ENCODE measurements around the gene NAA80. TPM values are rescaled to one million over a fixed set of nuclear protein-coding genes. Genes with fewer than 3 reads are reported as not detected.

The NAA80 gene
- total and polyA plus RNA-seq, 7 donors, result 6.8 to 12.8 (median 8.6) TPM

DNA sequence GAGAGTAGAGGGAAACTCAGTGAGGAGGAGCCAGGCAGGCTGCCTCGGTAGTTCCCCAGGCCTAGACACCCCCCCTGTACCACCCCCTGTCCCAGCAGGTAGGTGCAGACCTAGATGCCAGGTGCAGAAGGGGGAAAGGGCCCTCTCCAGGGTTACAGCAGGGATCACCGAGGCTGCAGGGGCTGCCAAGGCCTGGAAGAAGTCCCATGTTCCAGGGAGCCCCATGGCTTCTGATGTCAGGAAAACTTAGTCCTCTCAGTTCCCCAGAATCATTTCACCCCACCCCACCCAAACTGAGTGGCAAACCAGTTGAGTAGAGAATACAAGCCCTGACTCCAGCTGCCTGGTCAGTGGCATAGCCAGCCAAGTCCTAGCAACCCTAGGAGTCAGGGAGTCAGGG is 37.7 kb downstream of the NAA80 start:
- ATAC-seq (no peak), DNase-seq (no peak)
- Histone ChIP-seq H3K4me3 (peak overlapping the region; percentile 80), H3K36me3 (ENCODE audit: insufficient read depth in 1 of 2, low read depth in 1 of 2) (peaks cover 0 to 17% of the 10 kb centered on the region in 2 donors), H3K27me3 (ENCODE audit: insufficient read depth in 3 of 3, low read length in 2 of 3) (no peaks in the 10 kb centered on the region), H3K4me1 (peaks cover 25% of the 10 kb centered on the region), H3K9me3 (no peaks in the 10 kb centered on the region), H3K27ac (peak overlapping the region; percentile 98)
- WGBS, 3 donors, result 18 to 32% (median 18%) methylated on average over 1 to 2 of the region's 2 CpGs
- intact Hi-C loops (cut with DNase I), result loop anchor here in 1 of 2 donors (5.0 to 10.0 kb wide), 2 partner anchors 66 to 283 kb away; partner anchors contain the start of gene TUSC2
- TF ChIP-seq, protein P1, sequence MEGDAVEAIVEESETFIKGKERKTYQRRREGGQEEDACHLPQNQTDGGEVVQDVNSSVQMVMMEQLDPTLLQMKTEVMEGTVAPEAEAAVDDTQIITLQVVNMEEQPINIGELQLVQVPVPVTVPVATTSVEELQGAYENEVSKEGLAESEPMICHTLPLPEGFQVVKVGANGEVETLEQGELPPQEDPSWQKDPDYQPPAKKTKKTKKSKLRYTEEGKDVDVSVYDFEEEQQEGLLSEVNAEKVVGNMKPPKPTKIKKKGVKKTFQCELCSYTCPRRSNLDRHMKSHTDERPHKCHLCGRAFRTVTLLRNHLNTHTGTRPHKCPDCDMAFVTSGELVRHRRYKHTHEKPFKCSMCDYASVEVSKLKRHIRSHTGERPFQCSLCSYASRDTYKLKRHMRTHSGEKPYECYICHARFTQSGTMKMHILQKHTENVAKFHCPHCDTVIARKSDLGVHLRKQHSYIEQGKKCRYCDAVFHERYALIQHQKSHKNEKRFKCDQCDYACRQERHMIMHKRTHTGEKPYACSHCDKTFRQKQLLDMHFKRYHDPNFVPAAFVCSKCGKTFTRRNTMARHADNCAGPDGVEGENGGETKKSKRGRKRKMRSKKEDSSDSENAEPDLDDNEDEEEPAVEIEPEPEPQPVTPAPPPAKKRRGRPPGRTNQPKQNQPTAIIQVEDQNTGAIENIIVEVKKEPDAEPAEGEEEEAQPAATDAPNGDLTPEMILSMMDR (IDR thresholded peaks at IDR 0.05), result no peak

DNA sequence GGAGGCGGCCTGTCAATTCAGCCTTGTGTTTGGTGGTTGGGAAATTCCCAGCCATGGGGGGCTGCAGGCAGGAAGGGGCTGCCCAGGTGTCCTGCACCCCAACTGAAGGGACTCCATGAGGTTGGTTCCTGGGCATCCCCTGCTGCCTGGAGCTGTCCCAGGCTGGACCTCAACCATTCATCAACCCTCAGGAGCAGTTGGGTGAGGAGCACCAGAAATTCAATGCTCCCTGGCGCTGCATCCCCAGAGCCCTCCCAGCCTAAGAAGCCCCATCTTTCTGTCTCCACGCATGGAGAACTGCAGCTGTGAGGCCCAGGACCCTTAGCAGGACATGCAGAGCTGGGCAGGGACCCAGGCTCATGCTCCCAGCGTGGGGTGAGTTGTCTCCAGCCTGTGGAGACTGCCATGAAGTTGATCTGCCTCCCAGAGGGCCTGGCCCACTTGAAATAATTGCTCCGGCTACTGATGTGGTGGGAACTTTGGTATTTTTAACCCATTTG is 38.2 kb downstream of the NAA80 start:
- Histone ChIP-seq H3K4me1 (peaks cover 29% of the 10 kb centered on the region), H3K4me3 (peak overlapping the region; percentile 80), H3K9me3 (no peaks in the 10 kb centered on the region), H3K27ac (peak overlapping the region; percentile 98), H3K27me3 (ENCODE audit: insufficient read depth in 3 of 3, low read length in 2 of 3) (no peaks in the 10 kb centered on the region), H3K36me3 (ENCODE audit: insufficient read depth in 1 of 2, low read depth in 1 of 2) (peaks cover 0 to 22% of the 10 kb centered on the region in 2 donors)
- DNase-seq, result no peak
- ATAC-seq, result no peak
- intact Hi-C loops (cut with DNase I), result loop anchor here in 1 of 2 donors (5.0 to 10.0 kb wide), 2 partner anchors 66 to 284 kb away; partner anchors contain the start of gene TUSC2
- WGBS, 3 donors, result 40 to 64% (median 55%) methylated on average over 5 of the region's 5 CpGs
- TF ChIP-seq, protein P1 (IDR thresholded peaks at IDR 0.05), result no peak

DNA sequence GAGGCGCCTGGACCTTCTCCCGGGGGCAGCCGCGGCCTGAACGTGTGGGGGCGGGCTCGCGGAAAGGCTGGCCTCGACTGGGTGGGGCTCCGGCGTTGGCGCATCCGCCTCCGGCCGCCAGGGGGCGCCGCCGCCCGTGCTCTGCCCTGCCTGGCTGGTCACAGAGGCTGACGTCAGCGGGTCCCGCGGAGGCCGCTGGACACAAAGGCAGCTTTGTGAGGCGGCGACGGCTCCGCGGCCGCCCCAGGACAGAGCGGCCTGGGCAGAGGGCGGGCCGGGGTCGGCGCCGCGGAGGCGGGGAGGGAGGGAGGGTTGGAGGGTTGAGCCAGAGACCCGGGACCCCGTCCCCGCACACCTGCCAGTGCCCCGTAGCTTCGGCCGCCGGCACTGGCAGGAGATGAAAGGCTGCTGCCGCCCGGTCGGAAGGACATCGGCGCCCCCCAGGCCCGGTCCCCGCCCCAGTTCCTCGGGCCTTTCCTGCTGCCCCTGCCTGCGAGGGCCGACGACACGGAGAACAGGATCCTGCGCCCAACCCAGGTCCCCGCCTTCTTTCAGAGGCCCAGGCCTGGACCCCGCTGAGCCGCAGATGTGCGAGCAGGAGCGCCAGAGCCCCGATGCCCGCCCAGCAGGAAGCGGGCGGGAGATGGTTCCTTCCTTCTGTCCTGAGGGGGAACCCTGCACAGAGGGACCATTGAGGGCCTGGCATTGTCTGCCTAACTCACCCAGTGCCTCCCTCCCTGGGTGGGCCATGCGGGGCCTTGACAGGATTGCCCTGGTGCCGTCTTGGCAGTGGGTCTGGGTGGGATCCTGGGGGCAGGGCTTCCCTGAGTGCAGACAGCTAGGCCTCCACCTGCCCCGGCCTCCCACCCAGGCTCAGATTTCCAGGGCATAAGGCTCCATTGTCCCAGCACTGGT is 38.9 kb downstream of the NAA80 start:
- peaks cover 0 to 29% of the 10 kb centered on the region in 2 donors for H3K36me3 ChIP-seq (ENCODE audit: insufficient read depth in 1 of 2, low read depth in 1 of 2)
- H3K27ac ChIP-seq, result peak overlapping the region; percentile 98
- peak; percentile 93 to 97 (median 94) for ATAC-seq
- intact Hi-C loops (cut with DNase I), result loop anchor here in 1 of 2 donors (5.0 to 10.0 kb wide), 2 partner anchors 67 to 285 kb away; partner anchors contain the start of gene TUSC2
- no peaks in the 10 kb centered on the region for H3K27me3 ChIP-seq (ENCODE audit: insufficient read depth in 3 of 3, low read length in 2 of 3)
- TF ChIP-seq, protein P1 (IDR thresholded peaks at IDR 0.05), result peak; percentile 98
- WGBS, 3 donors, result 0 to 1% (median 1%) methylated on average over 38 to 70 of the region's 70 CpGs
- peak; percentile 95 to 96 for DNase-seq
- peak overlapping the region; percentile 80 for H3K4me3 ChIP-seq
- H3K9me3 ChIP-seq, result no peaks in the 10 kb centered on the region
- H3K4me1 ChIP-seq, result peaks cover 22% of the 10 kb centered on the region

- H3K27ac ChIP-seq, result peak overlapping the region; percentile 98
- ATAC-seq (peak; percentile 31 to 46 (median 40)), DNase-seq (no peak)
- intact Hi-C loops (cut with DNase I), result loop anchor here in 1 of 2 donors (5.0 to 10.0 kb wide), 2 partner anchors 68 to 285 kb away; partner anchors contain the start of gene TUSC2
- no peaks in the 10 kb centered on the region for H3K27me3 ChIP-seq (ENCODE audit: insufficient read depth in 3 of 3, low read length in 2 of 3)
- peaks cover 20% of the 10 kb centered on the region for H3K4me1 ChIP-seq
- H3K9me3 ChIP-seq, result no peaks in the 10 kb centered on the region
- H3K4me3 ChIP-seq, result peak overlapping the region; percentile 80
- TF ChIP-seq, protein P1 (IDR thresholded peaks at IDR 0.05), result no peak
- WGBS, 3 donors, result 46 to 55% (median 48%) methylated on average over 18 of the region's 18 CpGs
- peaks cover 0 to 32% of the 10 kb centered on the region in 2 donors for H3K36me3 ChIP-seq (ENCODE audit: insufficient read depth in 1 of 2, low read depth in 1 of 2)
These were observed 39.7 kb downstream of the NAA80 start for GRCh38 chr3:50259432-50260026.

Data from psoas muscle (tissue), 8 donors.